SKM-1 treated with dmso at 0.1 percent for 144 hours (cell line): ENCODE measurements around the gene AP2B1.
"Not testable (repeated sequence)": the region's sequence is repeated elsewhere in the genome, so short reads cannot be mapped to it uniquely, and the experiment has no call there.

Experiments used
- DNase-seq: peaks from one replicate; lab custom pipeline; 2025; ENCODE audit not compliant: unreplicated experiment; lab: John Stamatoyannopoulos, UW

Gene AP2B1

DNA sequence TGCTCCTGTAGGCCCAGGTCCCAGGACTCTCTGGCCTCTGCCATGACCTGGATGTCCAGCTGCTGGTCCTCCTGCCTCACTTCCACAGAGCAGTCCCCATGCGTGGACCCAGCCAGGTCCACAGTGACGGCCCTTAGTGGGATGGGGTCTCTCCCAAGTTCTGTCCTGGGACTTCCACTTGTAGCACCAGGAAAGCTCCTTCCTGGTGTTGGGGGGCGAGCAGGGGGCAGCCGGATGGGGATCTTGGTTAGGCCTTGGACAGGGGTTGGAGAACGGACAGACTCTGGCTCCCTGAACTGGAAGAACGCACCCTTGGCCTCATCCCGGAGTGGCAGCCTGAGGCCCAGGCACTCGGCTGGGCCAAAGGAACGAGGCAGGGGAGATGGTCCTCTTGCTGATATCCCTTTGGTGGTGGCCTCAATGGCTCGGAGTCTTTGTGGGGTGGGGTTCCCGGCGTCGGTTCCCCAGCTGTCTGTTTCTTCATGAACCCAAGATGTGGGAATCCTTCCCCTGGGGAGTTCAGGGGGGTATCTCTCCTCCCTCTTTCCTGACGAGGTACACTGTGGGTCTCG lies 158.7 kb downstream of the AP2B1 start:
- no peak for DNase-seq

DNA sequence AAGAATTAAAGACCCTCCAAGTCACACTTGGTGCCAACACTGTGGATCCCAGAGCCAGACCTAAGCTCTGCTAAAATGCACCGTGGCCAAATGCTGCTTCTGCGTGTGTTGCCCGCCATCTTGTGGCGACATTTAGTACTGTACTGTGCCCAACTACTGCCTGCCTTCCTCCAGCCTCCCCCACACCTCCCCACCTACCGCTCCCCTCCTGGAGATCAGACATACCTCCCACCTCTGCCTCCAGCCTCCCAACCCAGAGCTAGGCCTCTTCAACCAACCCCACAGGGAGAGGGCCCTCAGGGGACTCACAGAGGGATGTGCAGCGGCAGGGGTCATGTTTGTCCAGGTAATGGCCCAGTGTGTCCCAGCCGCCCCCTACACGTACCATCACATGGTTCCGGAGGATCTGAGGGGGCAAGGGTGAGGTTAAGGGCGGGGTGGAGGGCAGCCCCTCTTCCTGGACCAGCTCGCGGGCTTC lies 160.5 kb downstream of the AP2B1 start:
- peak; percentile 56 for DNase-seq

GRCh38 chr17:35748341-35748841 lies 161.3 kb downstream of the AP2B1 start:
- no peak for DNase-seq

GRCh38 chr17:35748979-35749378 lies 161.9 kb downstream of the AP2B1 start:
- DNase-seq = no peak

- DNase-seq = no peak
Observed at GRCh38 chr17:35749560-35750412, 162.7 kb downstream of the AP2B1 start.

- no peak for DNase-seq
Observed at GRCh38 chr17:35750526-35751395, 163.6 kb downstream of the AP2B1 start.

DNA sequence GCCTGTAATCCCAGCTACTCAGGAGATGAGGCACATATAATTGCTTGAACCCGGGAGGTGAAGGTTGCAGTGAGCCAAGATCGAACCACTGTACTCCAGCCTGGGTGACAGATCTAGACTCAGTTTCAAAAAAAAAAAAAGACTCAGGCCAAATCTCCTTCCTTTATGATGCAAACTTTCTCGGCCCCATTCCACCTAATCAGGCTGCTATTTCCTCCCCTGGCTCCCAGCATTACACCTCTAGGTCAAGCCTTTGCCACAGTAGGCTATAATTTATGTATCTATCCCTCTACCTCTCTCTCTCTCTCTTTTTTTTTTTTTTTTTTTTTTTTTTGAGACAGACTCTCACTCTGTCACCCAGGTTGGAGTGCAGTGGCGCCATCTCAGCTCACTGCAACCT lies 164.4 kb downstream of the AP2B1 start:
- not testable (repeated sequence) for DNase-seq

DNA sequence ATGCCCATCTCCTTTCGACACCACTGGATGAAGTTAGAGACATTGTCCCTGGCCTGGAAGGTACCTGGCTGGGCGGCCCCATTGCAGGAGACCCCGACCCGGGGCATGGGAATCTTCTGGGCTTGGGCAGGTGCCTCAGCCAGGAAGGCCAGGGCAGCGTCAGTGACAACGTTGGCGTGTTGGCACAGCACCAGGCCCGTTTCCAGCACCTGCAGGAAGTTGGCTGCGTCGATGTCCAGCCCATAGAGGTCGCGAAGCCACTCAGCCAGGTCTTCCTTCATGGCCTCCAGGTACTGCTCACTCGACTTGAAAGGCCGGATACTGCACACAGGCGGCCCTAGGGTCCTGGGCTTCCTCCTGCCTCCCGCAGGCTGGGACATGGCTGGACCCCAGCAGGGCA lies 165.3 kb downstream of the AP2B1 start:
- DNase-seq = no peak

DNA sequence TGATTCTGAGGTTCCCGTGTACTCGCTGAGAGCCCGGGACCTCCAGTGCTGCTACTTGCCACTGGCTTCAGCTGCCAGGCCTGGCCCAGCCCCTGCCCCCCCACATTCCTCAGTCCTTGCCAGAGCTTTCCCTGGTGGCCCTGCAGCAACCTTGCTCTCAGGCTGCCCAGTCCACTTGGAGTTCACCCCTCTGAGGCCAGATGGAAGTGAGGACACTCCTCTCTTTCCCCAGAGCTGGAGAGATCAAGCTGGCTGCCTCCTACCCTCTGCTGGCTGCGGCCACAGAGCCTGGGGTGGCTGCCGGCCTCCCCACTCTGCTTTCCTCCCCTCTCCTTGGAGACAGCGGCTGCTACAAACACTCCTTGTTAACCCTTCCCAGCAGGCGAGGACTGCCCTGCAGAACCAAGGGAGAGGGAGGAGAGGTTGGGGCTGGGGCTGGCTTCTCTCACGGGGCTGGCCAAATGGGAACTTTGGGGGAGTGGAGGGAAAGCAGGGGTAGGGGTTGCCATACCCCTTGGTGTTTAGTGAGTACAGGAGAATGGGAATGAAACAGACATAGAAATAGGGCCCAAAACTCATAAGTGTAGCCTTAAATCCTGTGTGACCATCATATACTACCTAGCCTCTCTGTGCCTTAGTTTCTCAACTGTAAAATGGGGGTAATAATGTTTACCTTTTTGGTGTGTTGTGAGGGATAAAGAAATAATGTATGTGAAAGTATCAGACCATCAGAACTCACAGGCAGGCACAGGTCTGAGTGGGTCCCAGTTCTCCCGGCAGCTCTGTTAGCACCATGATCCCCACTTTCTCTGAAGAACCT lies 166.0 kb downstream of the AP2B1 start, which contains the start of gene GAS2L2:
GAS2L2 (minus strand) TSS at position 295 of the 820 bp plus-strand sequence. CDS start 389 bp downstream, outside the sequence.
- no peak for DNase-seq

DNA sequence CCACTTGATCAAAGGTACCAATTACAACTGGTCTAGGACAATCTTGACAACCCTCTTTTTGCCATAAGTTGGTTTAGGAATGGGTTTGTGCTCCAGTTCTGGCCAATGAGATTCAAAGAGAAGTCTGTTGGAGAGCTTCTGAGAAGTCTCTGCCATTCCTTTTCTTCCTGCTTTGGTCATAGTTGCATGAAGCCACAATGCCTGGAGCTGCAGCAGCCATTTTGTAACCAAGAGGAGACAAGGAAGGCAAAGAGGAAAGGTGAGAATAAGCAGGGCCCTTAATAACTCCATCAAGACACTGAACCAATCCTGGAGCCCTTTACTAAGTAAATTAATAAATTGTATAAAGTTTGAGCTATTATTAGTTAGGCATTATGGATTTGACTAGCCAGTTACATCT lies 170.1 kb downstream of the AP2B1 start:
- DNase-seq = no peak

GRCh38 chr17:35760587-35760986 lies 173.5 kb downstream of the AP2B1 start, which contains the start of gene C17orf50:
Gene C17orf50 (plus strand): TSS chr17:35760887. CDS start chr17:35760942, 55 bp downstream.
- DNase-seq = no peak

- DNase-seq = no peak
Observed at GRCh38 chr17:35761601-35762000, 174.5 kb downstream of the AP2B1 start.

- DNase-seq = no peak
Observed at GRCh38 chr17:35763767-35764122, 176.6 kb downstream of the AP2B1 start.

GRCh38 chr17:35764123-35764991 lies 177.2 kb downstream of the AP2B1 start:
- DNase-seq = peak; percentile 75

DNA sequence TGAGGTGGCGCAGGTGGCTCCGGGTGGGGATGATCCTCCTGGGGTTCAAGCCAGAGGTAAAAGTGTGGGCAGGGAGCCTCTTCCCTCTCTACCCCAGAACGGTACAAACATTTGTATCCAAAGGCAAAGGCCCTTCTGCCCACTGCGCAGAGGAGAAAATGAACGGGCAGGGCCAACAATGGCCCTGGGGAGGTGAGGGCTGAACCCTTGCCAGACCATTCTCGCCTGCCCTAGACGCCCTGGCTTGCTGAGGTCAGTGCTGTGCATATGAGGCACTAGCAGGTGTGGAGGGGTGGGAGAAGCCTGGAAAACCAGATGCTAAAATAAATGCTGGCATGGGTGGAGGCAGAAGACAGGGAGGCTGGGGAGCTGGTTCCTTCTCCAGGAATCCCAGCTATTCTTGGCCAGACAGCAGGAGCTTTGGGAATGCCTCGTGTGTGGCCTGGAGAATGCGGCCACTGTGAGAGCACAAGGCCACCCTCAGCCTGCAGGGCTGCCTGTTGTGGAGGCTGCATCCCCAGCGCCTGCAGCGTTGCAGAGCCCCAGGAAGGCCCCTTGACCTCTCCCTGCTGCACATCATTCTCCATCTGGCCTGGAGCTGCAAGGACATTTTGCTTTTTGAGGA lies 178.1 kb downstream of the AP2B1 start:
- DNase-seq = no peak

DNA sequence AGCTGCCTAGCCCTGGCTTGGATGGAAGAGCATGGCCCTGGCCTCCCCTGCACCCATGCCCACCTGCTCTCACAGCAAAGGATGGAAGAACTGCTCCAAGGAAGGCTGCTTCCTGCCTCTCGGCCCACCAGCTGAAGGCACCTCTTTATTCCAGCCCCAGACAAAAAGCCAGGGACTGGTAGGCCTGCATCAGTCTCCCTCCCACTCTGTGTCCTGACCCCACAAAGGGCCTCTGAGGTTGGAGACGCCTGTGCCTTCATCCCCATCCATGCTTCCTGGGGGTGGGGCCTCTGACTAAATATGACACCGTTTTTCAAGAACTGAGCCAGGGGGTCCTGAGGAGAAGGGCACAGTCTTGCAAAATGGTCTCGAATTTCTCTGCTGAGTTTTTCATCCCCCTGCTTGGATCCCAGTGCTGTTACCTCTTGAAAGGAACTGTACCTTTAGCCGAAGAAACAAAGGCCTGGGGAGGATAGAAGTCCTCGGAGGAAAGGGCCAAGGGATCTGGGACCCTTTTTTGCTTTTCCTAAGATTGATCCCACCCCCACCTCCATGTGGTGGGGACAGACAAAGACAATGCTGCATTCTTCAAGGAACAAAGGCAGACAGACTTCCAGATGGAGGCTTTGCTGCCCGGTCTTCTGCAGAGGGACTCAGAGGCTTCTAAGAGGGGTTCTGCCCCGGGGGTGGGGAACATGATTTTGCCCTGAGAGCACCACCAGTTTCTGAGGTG lies 178.8 kb downstream of the AP2B1 start:
- DNase-seq = no peak

- DNase-seq = no peak
Observed at GRCh38 chr17:35766489-35766877, 179.4 kb downstream of the AP2B1 start.

- no peak for DNase-seq
Observed at GRCh38 chr17:35766903-35767510, 179.9 kb downstream of the AP2B1 start.
